AG09319 (cell line): ENCODE results near the gene CYSLTR2.

Source experiments
- DNase-seq: peaks from one replicate; pipeline ENCODE4 v3.0.0-alpha.2; 2010; ENCODE audit warnings: low read depth; ENCODE audit errors: extremely low read depth
- TF ChIP-seq, protein P1 (sequence below): IDR thresholded peaks from 2 replicates; pipeline ENCODE4 v1.5.1; 2011; ENCODE audit warnings: low read depth, mild to moderate bottlenecking, inconsistent platforms, low read length, moderate library complexity

CYSLTR2 gene

DNA sequence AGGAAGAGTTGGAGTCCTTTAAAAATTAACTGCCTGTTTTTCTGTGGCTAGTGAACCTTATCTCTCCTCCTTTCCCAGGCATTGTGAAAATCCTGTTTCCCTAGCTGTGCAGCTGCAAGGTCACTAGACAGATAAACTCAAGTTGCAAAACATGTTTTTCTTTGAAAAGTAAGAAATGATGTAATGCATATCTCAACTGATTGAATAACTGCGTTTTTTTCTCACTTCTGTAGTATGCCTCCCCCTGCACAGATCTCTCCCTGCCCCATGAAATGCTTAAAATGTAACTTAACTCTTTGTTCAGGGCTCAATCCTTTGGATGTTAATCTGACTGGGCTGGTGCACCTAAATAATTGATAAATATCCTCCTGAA is 27.7 kb upstream of the CYSLTR2 start:
- no peak for DNase-seq
- TF ChIP-seq, protein P1, sequence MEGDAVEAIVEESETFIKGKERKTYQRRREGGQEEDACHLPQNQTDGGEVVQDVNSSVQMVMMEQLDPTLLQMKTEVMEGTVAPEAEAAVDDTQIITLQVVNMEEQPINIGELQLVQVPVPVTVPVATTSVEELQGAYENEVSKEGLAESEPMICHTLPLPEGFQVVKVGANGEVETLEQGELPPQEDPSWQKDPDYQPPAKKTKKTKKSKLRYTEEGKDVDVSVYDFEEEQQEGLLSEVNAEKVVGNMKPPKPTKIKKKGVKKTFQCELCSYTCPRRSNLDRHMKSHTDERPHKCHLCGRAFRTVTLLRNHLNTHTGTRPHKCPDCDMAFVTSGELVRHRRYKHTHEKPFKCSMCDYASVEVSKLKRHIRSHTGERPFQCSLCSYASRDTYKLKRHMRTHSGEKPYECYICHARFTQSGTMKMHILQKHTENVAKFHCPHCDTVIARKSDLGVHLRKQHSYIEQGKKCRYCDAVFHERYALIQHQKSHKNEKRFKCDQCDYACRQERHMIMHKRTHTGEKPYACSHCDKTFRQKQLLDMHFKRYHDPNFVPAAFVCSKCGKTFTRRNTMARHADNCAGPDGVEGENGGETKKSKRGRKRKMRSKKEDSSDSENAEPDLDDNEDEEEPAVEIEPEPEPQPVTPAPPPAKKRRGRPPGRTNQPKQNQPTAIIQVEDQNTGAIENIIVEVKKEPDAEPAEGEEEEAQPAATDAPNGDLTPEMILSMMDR: no peak

GRCh38 chr13:48626726-48627451 is 26.8 kb upstream of the CYSLTR2 start:
- DNase-seq: no peak

GRCh38 chr13:48629277-48629676 is 24.5 kb upstream of the CYSLTR2 start:
- DNase-seq: no peak
- TF ChIP-seq, protein P1: no peak

More at GRCh38 chr13:48626726-48627451, 26.8 kb upstream of the CYSLTR2 start:
- TF ChIP-seq, protein P1: no peak

- DNase-seq: no peak
- TF ChIP-seq, protein P1: no peak
These were observed 23.4 kb upstream of the CYSLTR2 start for GRCh38 chr13:48630291-48630690.

- TF ChIP-seq, protein P1: no peak
- DNase-seq: no peak
These were observed 23.0 kb upstream of the CYSLTR2 start for GRCh38 chr13:48630773-48631172.

DNA sequence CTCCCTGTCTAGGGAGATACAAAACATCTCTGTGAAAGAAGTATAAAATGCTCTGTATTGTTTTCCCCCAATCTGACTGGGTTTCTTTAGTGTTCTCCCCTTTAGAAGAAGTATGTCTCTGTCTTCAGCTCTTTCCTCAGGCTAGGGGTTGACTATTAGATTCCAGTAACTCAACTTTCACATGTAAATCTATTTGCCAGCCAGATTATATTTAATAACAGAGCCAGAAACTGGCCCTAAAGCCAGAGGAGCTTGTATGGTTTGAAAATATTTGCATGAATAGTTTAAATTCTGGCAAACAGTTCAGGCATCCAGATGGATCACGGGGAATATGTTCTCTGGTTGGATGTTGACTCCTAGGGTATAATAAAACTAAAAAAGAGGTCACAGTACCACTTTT is 22.3 kb upstream of the CYSLTR2 start:
- TF ChIP-seq, protein P1: no peak
- DNase-seq: no peak

GRCh38 chr13:48633700-48634099 is 20.0 kb upstream of the CYSLTR2 start:
- no peak for DNase-seq

More at GRCh38 chr13:48633700-48634099, 20.0 kb upstream of the CYSLTR2 start:
- TF ChIP-seq, protein P1: no peak
